Activated gamma-delta T cell (primary cell): Measurements from ENCODE around the gene CASQ1.

Experiments used
- DNase-seq: peaks from one replicate; lab custom pipeline; 2025; lab: John Stamatoyannopoulos, UW

CASQ1 gene

GRCh38 chr1:160205242-160206035 lies 15.1 kb downstream of the CASQ1 start, which contains the start of gene PEA15:
Gene PEA15, plus strand, starts transcription at chr1:160205384. Its CDS starts 6,161 bp downstream, at chr1:160211545.
- DNase-seq: peak; percentile 56

- peak; percentile 16 for DNase-seq
These were observed 15.6 kb downstream of the CASQ1 start for GRCh38 chr1:160206036-160206389.

DNA sequence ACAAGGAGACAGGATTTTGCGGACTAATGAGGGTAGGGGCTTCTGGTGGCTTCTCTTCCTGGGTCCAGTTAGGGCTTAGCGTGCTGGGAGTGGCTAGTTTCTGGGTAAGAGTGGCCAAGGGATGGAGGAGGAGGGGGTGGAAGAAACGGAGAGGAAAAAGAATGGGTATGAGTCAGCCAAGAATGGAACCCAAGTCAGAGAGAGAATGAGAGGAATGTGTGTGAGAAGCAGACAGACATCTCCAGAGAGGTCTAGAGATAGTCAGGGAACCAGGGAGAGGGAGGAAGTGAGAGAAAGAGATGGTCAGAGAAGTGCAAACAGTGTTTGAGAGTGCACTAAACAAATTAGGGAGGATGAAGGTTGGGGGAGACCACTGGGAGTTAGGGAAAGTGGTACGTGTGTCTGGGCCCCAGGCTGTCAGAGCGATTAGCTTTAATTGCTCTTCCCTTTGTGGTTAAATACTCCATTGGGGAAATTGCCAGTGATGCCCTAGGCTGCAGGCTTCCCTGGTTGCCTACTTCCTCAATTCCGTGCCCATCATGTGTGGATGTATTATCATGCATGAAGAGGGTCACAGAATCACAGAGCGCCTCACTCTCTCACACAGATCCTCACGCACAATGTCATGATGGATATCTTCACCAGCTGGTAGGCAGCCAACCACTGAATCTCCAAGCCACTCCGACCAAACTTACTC lies 16.2 kb downstream of the CASQ1 start:
- DNase-seq: no peak

GRCh38 chr1:160207118-160207650 lies 16.8 kb downstream of the CASQ1 start:
- DNase-seq: no peak

DNA sequence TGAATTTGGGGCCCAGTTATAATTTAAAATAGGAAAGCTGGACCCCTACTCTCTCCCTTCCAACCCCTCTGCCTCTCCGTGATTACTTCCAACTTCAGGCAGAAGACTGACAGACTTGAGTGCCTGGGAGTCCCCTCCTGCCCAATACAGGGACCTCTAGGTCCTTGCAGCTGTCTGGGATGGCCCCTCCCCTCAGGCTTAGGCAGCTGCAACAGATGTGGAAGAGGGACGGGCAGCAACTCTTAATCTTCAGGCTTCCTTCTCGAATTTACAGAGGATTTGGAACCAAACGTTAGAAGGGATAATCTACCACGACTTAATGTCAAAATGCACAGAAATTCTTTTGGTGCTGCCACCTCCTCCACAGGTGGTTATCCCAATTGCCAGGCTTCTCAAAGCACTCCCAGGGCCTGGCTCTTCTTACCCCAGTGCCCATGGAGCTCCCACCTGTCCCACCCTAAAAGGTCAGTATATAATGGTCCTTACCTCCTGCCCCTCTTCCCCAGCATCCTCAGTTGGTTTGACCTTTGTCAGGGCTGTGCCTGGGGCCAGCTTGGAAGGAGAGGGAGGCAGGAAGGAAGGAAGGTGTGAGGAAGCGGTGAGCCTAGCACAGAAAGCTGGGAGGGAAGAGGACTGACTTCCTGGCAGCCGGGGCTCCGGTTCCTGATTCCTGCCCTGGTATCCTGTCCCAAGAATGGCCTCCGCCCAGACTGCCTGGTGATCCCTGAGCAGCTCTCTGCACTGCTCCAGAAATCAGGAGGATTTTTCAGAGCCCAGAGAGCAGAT lies 17.6 kb downstream of the CASQ1 start:
- no peak for DNase-seq

- no peak for DNase-seq
These were observed 18.4 kb downstream of the CASQ1 start for GRCh38 chr1:160208557-160209320.

DNA sequence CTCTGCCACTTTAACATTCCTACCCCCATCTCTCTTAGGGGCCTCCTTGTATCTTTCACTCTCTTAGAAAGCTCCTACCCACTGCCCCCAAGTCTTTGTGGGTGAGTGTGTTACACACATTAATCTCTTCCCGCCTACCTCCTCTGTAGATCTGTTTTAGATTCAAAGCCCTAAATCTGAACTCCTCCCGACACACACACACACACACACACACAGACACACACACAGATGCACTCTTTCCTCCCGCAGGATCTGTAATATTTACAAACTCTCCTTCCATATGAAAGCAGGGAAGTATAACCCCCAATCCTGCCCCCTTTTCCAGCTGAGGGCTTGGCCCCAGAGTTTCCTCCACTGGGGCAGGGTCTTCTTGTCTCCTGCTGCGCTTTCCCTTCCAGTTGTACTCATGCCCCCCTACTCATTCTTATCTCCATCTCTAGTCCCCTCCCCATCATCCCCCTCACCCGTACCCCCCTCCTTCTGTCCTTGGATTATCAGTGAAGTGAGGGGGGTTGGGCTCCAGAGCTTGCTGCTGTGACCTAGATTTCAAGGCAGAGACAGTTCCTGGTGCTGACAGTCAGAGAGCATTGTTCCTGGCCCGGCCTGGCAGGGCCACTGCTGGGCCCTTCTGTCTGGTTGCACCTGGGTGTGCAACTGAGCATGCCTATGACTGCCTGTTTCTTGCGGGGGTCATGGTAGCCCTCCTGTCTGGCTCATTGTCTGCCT lies 19.1 kb downstream of the CASQ1 start:
- no peak for DNase-seq

DNA sequence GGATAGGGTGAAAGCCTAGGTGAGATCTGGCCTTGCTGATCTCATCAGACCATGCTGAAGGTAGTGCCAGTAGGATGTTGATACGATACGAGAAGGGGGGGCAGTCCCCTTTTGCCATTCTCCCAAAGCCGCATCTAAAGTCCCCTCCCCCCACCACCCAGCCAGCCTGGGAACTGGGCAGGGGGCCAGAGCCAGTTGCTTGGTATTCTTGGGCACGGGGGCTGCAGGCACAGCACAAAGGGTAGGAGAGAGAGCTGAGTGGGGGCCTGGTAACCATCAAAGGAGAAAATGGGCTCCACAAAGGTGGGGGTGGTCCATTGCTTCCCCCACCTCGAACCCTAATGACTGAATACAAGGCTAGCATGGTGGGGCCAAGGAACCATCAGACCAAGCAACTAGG lies 20.2 kb downstream of the CASQ1 start:
- DNase-seq: no peak

DNA sequence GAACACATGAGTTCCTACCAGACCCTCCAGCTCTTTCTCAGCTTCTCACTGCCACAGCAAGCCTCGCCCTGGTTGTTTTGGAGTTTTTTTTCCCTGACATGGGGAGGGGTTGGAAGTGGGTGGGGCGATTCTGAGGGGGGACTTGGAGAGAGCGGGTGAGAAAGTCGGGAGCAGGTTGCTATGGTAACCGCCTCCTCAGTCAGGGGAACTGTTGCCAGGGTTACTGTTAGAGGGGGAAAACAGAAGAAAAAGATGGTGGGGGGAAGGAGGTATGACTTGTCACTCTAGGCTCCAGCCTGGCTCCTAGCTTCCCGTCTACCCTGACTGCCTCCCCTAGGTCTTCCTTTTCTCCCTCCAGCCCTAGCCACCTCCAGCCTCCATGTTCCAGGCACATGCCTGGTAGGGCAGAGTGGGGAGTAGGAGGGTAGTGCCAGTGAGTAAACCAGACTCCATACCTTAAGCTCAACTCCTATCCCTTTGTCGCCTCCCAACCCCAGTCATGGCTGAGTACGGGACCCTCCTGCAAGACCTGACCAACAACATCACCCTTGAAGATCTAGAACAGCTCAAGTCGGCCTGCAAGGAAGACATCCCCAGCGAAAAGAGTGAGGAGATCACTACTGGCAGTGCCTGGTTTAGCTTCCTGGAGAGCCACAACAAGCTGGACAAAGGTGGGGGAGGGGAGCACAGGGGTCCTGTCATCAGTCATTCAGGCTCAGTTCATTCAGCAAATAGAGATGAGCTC lies 20.8 kb downstream of the CASQ1 start:
- DNase-seq: no peak

DNA sequence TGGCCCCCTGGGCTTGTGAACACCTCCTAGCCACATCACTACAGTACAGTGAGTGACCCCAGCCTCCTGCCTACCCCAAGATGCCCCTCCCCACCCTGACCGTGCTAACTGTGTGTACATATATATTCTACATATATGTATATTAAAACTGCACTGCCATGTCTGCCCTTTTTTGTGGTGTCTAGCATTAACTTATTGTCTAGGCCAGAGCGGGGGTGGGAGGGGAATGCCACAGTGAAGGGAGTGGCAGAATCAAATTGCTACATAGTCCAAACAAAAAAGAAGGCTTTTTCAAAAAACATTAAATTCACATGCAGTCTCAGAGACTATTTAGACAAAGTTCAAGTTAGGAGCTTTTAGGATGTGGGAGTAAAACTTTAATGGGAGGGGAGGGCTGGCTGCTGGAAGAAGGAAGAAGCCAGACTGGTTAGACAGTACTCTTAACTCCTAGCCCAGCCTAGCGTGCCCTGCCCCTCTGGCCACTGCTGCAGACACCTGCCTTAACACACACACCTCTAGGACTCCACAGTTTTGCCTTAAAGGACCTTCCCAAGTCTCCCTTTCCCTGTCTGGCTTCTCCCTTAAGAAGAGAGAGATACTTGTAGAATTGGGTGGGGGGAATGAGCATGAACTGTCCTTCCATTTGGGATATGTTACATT lies 24.2 kb downstream of the CASQ1 start:
- DNase-seq: no peak

DNA sequence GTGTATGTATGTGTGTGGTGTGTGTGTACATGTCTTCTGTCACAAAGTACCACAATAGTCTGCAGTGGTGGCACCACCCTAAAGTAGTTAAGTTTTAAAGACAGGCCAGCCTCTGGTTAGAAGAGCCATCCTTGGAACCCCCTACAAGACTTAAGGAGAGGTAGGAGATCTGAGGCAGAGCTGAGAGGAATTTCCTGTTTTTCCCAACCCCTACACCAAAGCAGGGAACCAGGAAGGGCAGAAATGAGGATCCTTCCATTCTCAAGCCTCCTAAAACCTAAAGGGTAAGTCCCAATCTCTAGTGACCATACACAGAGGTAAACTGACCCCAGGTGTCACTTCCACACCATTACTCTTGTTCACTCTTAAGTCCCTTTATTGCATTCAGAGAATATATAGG lies 25.9 kb downstream of the CASQ1 start:
- DNase-seq: no peak

DNA sequence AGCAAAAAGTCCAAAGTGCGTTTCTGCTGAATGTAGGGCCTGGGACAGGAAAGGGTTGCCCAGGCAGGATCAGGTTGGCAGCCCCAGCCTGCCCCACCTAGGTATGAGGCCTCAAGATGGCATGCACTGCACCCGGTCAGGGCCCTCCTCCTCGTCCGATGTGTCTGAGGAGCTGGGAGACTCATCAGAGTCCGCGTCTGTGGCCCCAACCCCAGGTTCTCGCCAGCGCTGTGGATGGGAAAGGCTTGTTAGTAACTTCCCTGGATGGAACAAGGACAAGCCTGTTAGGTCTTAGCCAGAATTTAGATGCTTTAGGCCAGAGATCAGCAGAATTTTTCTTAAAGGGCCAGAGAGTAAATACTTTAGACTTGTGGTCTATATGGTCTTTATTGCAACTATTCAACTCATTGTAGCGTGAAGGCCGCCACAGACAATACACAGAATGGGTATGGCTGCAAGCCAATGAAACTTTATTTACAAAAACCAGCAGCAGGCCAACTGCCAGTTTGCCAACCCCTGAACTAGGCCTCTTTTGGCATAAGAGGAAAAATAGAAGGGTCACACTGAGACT lies 27.2 kb downstream of the CASQ1 start:
- DNase-seq: no peak

DNA sequence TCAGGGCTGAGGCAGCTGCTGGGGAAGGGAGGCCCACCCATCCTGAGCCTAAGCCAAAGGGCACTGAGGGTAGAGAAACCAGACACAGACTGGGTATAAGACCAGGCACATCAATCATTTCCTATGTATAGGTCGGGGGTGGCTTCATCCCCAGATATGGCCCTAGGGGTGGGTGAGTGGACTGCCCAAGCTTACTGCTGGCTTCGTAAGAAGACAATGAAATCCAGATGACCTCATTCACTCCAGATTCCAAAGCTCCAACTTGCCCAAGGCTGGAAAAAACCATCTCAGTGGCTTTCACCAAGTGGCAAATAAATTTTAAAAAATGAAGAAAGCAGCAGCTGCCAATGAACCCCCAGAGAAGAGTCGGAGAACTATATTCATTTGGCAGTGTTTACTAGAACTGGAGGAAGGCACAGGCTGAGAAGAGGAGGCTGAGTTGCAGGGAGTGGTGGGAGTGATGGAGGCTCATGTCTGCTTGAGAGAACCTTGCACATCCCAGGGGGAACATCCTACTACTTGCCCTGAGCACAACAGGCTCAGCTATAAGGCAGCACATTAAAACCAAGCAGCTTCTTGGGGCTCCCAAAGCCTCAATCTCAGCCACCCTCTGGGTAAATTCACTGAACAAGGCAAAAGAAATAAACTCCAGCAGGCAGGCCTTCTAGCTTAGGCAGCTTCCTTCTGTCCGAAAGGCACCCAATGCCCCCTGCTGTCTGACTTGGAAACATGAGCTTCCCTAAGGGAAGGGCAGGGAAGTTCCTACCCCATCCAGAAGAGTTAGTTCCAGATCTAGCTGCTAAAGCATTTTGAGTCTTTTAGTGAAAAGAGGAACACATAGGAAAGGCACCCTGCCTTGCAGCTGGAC lies 28.9 kb downstream of the CASQ1 start:
- DNase-seq: no peak

DNA sequence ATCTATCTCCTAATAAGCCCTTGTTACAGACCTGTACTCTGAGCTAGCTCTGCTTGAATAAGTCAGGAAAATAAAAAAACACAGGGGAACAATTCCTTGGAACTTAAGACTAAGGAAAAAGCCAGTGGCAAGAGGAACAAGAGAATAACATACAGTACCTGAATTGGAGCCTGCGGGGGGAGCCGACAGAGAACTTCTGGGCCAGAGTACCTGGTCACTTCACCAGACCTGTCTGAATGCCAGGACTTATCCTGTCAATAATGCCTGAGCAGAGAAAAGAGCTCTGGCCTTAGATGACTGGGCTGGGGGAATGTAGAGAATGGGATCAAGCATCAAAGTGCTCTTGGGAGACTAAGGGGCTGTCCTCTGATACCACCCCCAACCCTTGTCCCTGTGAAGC lies 29.9 kb downstream of the CASQ1 start:
- DNase-seq: no peak

- no peak for DNase-seq
These were observed 30.7 kb downstream of the CASQ1 start for GRCh38 chr1:160221089-160221488.

- no peak for DNase-seq
These were observed 32.2 kb downstream of the CASQ1 start for GRCh38 chr1:160222546-160222945.

DNA sequence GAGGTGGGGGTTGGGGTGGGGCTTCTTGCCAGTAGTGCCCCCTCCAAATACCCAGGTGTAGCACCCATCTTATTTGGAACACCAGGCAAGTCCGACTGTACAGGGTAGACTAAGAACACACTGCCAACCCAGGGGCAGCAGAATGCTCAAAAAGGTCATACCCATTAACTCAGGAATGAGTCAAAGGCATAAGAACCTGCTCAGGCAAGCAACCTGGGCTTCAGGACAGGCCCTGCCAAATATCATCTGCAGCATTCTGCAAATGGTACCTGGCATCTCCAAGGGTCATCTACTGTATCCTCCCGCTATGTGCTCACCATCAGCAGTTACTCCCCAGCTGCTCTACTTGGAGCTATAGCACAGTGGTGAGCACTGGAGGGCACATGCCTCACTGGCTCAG lies 34.2 kb downstream of the CASQ1 start:
- no peak for DNase-seq

- no peak for DNase-seq
These were observed 35.0 kb downstream of the CASQ1 start for GRCh38 chr1:160225345-160225744.
